Activated T-cell treated with anti-CD3 and anti-CD28 coated beads, Interleukin-2, amount 50 U/mL, for 72 hours (primary cell): ENCODE data around the gene THOC3. TPM values are rescaled to one million over a fixed set of nuclear protein-coding genes. Genes with fewer than 3 reads are reported as not detected.
"Not testable (repeated sequence)": the region's sequence is repeated elsewhere in the genome, so short reads cannot be mapped to it uniquely, and the experiment has no call there.

Experiments
- ATAC-seq, 2 donors: fragments of 150-1000 bp; cut with Tn5 transposase; replicated peaks in 1 of 2; 2 replicates each; pipeline ENCODE4 v1.10.0; 2021; ENCODE audit warnings: moderate library complexity in 2 of 2, mild to moderate bottlenecking in 1 of 2
- DNase-seq, 2 donors: peaks; one replicate each; pipeline ENCODE4 v3.0.0; 2021 to 2022; ENCODE audit warnings: mixed read lengths in 1 of 2
- H3K27ac Mint-ChIP-seq: one replicate; pipeline ENCODE4 v1.8.0; 2022; ENCODE audit warnings: mild to moderate bottlenecking, moderate library complexity, mixed read lengths
- H3K27me3 Mint-ChIP-seq: one replicate; pipeline ENCODE4 v1.8.0; 2022; ENCODE audit warnings: low read depth, mixed read lengths
- H3K36me3 Mint-ChIP-seq, 2 donors: one replicate each; pipeline ENCODE4 v1.8.0; 2022; ENCODE audit warnings: mixed read lengths in 2 of 2, mild to moderate bottlenecking in 1 of 2; ENCODE audit not compliant: insufficient read depth in 2 of 2
- H3K4me1 Mint-ChIP-seq: one replicate; pipeline ENCODE4 v1.8.0; 2022; ENCODE audit warnings: low read depth, mixed read lengths
- H3K4me3 Mint-ChIP-seq, 2 donors: one replicate each; pipeline ENCODE4 v1.8.0; 2022; ENCODE audit warnings: mild to moderate bottlenecking in 2 of 2, mixed read lengths in 2 of 2, moderate library complexity in 2 of 2
- H3K9me3 Mint-ChIP-seq, 2 donors: one replicate each; pipeline ENCODE4 v1.8.0; 2022; ENCODE audit warnings: mixed read lengths in 2 of 2
- total RNA-seq, 2 donors: library from RNA; stranded (reverse); gene quantifications; one replicate each; pipeline ENCODE4 v1.2.3, GENCODE V29; 2022

Gene THOC3
- 10 to 100 TPM; 47.8 to 67.8 TPM for total RNA-seq

- H3K27ac Mint-ChIP-seq = peak within 1 kb of the TSS; percentile 68
- not testable (repeated sequence) for H3K36me3 Mint-ChIP-seq, H3K4me1 Mint-ChIP-seq
Measured at GRCh38 chr5:175967471-175968372, at the start of gene THOC3. Gene THOC3, minus strand, starts transcription at chr5:175968315. Its CDS starts 107 bp downstream, at chr5:175968208.

GRCh38 chr5:176017324-176017723, 49.2 kb upstream of the THOC3 start:
- not testable (repeated sequence) for H3K27ac Mint-ChIP-seq, H3K27me3 Mint-ChIP-seq, H3K4me1 Mint-ChIP-seq, H3K9me3 Mint-ChIP-seq, H3K4me3 Mint-ChIP-seq, H3K36me3 Mint-ChIP-seq, DNase-seq
- peak; percentile 98 for ATAC-seq

More at GRCh38 chr5:175967471-175968372, at the start of gene THOC3:
- peak within 1 kb of the TSS; percentile 75 to 86 for H3K4me3 Mint-ChIP-seq
- H3K27me3 Mint-ChIP-seq, H3K9me3 Mint-ChIP-seq: not testable (repeated sequence)
- ATAC-seq = peak; percentile 98 to 99
- peak; percentile 76 to 83 for DNase-seq

- not testable (repeated sequence) for H3K27ac Mint-ChIP-seq, H3K9me3 Mint-ChIP-seq, H3K27me3 Mint-ChIP-seq, DNase-seq, H3K36me3 Mint-ChIP-seq, H3K4me3 Mint-ChIP-seq, H3K4me1 Mint-ChIP-seq, ATAC-seq
Measured at GRCh38 chr5:176014360-176014759, 46.2 kb upstream of the THOC3 start.

GRCh38 chr5:176011088-176011487, 43.0 kb upstream of the THOC3 start:
- not testable (repeated sequence) for H3K4me3 Mint-ChIP-seq, H3K36me3 Mint-ChIP-seq, ATAC-seq, H3K27ac Mint-ChIP-seq, DNase-seq, H3K9me3 Mint-ChIP-seq, H3K27me3 Mint-ChIP-seq
- H3K4me1 Mint-ChIP-seq = peaks cover 14% of the 10 kb centered on the region

GRCh38 chr5:176010202-176010601, 42.1 kb upstream of the THOC3 start:
- not testable (repeated sequence) for H3K27ac Mint-ChIP-seq, H3K36me3 Mint-ChIP-seq, DNase-seq, H3K9me3 Mint-ChIP-seq, H3K27me3 Mint-ChIP-seq, ATAC-seq, H3K4me3 Mint-ChIP-seq
- peaks cover 18% of the 10 kb centered on the region for H3K4me1 Mint-ChIP-seq

- peak overlapping the region; percentile 70 to 90 for H3K4me3 Mint-ChIP-seq
- not testable (repeated sequence) for ATAC-seq, H3K27me3 Mint-ChIP-seq, H3K36me3 Mint-ChIP-seq, DNase-seq, H3K9me3 Mint-ChIP-seq
- H3K4me1 Mint-ChIP-seq = peaks cover 18% of the 10 kb centered on the region
- H3K27ac Mint-ChIP-seq = peak overlapping the region; percentile 95
Measured at GRCh38 chr5:176007220-176007619, 39.1 kb upstream of the THOC3 start.

- H3K9me3 Mint-ChIP-seq, DNase-seq, H3K27me3 Mint-ChIP-seq, ATAC-seq, H3K36me3 Mint-ChIP-seq: not testable (repeated sequence)
- Mint-ChIP-seq H3K4me1 (peaks cover 18% of the 10 kb centered on the region), H3K27ac (peak overlapping the region; percentile 95), H3K4me3 (peak overlapping the region; percentile 73 to 90)
Measured at GRCh38 chr5:176006819-176007218, 38.7 kb upstream of the THOC3 start.

- DNase-seq, H3K4me1 Mint-ChIP-seq, H3K27ac Mint-ChIP-seq, H3K9me3 Mint-ChIP-seq, H3K27me3 Mint-ChIP-seq, H3K4me3 Mint-ChIP-seq, H3K36me3 Mint-ChIP-seq, ATAC-seq: not testable (repeated sequence)
Measured at GRCh38 chr5:175997979-175998378, 29.9 kb upstream of the THOC3 start.

GRCh38 chr5:175997495-175997894, 29.4 kb upstream of the THOC3 start:
- not testable (repeated sequence) for H3K27ac Mint-ChIP-seq, H3K4me3 Mint-ChIP-seq, ATAC-seq, H3K4me1 Mint-ChIP-seq, H3K9me3 Mint-ChIP-seq, DNase-seq, H3K27me3 Mint-ChIP-seq, H3K36me3 Mint-ChIP-seq

GRCh38 chr5:175996791-175997190, 28.7 kb upstream of the THOC3 start:
- H3K36me3 Mint-ChIP-seq, H3K4me1 Mint-ChIP-seq, DNase-seq, H3K27me3 Mint-ChIP-seq, ATAC-seq, H3K27ac Mint-ChIP-seq, H3K4me3 Mint-ChIP-seq, H3K9me3 Mint-ChIP-seq: not testable (repeated sequence)

GRCh38 chr5:175995506-175995905, 27.4 kb upstream of the THOC3 start:
- not testable (repeated sequence) for H3K36me3 Mint-ChIP-seq, H3K27ac Mint-ChIP-seq, H3K4me3 Mint-ChIP-seq, ATAC-seq, H3K4me1 Mint-ChIP-seq, H3K9me3 Mint-ChIP-seq, H3K27me3 Mint-ChIP-seq, DNase-seq

- not testable (repeated sequence) for H3K36me3 Mint-ChIP-seq, H3K27me3 Mint-ChIP-seq, H3K4me3 Mint-ChIP-seq, DNase-seq, ATAC-seq, H3K27ac Mint-ChIP-seq, H3K4me1 Mint-ChIP-seq, H3K9me3 Mint-ChIP-seq
Measured at GRCh38 chr5:175979371-175979995, 11.4 kb upstream of the THOC3 start.

- not testable (repeated sequence) for H3K27me3 Mint-ChIP-seq, H3K27ac Mint-ChIP-seq, H3K36me3 Mint-ChIP-seq, DNase-seq, H3K9me3 Mint-ChIP-seq, H3K4me1 Mint-ChIP-seq
- ATAC-seq = peak; percentile 32 to 44
- peak overlapping the region; percentile 54 to 86 for H3K4me3 Mint-ChIP-seq
Measured at GRCh38 chr5:175968381-175968780, 266 bp upstream of the THOC3 start.
